ENCODE data around the gene RALGDS.

Gene RALGDS

DNA sequence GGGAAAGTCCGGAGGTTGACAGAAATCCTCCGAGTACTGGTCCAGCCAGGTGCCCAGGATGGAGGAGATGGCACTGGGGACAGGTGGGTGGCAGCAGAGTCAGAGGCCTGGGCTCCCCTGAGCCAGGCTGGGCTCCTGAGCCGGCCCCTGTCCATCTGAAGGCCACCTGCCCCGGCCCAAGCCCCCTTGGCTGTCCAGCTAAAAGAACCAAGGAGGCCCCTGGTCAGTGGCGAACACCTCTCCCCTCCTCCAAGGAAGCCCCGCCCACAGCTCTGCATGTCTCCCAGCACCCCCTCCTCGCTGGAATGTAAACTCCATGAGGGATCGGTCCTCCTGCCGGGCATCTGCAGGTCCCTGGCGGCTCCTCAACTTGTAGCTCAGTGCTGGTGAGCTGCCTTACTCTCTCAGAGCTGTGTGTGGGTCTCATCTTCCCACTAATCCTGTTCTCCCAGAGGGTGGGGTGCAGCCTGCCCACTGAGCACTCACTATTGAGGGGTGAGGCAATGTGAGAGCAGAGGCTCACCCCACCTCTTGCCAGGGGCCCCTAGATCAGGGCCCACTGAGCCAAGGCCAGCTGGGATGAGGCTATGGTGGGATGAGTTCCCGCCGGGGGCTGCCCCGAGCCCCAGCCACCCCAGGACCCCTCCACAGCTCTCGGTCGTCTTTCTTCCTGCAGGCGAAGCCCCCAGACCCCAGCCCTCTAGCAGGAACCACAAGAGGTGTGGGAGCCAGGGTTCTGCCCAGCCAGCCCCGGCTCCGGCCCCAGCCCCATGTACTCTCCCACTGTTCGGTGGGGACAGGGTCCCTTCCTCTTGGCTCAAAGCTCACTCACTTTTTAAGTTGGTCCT is 12.0 kb downstream of the RALGDS start:
- Histone ChIP-seq H3K4me3 (ENCODE audit: low read depth, low read length) (no peak overlapping the region), H3K27ac (ENCODE audit: low read depth, low read length) (no peak overlapping the region), H3K9me3 (ENCODE audit: control insufficient read depth, insufficient read depth, low read depth, low read length) (no peaks in the 10 kb centered on the region), H3K27me3 (ENCODE audit: control insufficient read depth, insufficient read depth, low read length) (no peaks in the 10 kb centered on the region), H3K4me1 (ENCODE audit: control insufficient read depth, insufficient read depth, low read length) (peaks cover 7% of the 10 kb centered on the region), H3K9ac (ENCODE audit: low read length) (no peak overlapping the region), H3K36me3 (ENCODE audit: control insufficient read depth, insufficient read depth, low read length) (peaks cover 50% of the 10 kb centered on the region)

DNA sequence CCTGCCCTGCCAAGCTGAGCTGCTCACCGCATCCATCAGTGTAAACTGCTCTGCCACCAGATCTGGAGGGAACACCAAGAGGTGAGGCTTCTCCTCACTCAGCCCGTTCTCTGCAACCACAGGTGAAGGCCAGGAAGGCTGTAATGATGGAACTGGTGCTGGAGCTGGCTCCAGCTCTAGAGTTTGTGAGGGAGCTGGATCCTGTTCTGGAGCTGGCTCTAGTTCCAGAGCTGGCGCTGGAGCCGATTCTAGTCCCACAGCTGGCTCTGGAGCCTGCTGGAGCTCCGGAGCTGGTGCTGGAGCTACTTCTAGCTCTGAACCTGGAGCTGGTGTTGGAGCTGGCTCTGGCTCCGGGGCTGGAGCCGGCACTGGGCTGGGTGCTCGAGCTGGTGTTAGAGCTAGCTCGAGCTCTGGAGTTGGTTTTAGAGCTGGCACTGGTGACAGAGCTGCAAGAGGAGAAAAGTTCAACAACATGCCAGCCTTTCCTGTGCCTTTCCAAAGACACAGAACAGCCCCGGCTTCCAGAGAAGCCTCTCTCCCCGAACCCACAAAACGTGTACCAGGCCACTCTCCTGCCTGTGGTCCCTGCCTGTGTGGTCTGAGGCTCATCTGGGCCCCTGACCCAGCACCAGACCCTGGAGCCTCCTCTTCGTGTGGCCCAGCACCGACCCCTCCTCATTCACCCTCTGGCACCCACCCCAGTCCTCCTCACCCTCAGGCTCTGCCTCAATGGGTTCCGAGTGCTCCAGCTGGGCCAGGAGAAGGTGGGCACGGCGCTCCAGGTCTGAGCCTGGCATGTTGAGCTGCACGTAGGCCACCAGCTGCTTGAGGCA is 12.9 kb downstream of the RALGDS start:
- no peak overlapping the region for H3K4me3 ChIP-seq (ENCODE audit: low read depth, low read length)

DNA sequence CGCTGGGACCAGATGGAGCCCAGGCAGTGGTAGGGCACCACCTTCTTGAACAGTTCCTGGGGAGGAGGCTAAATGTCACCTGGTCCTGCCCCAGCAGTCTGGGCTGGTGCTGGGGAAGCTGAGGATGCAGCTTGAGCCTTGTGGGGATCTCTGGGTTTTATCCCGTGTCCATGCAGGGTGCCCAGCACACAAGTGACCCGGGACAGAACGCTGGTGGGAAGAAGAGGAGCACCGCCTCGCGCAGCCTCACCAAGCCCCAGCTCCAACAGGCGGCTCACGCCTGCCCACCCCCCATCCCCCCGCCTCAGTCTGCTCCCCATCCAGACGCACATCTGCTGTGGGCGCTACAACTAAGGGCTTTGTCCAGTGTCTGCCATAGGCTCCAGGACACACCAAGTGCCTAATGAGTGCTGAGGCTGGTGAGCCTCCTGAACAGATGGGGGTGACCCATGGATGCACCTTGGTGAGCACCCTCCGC is 13.8 kb downstream of the RALGDS start:
- no peaks in the 10 kb centered on the region for H3K27me3 ChIP-seq (ENCODE audit: control insufficient read depth, insufficient read depth, low read length)
- H3K9ac ChIP-seq (ENCODE audit: low read length), result no peak overlapping the region
- no peak overlapping the region for H3K27ac ChIP-seq (ENCODE audit: low read depth, low read length)
- peaks cover 62% of the 10 kb centered on the region for H3K36me3 ChIP-seq (ENCODE audit: control insufficient read depth, insufficient read depth, low read length)
- no peak overlapping the region for H3K4me3 ChIP-seq (ENCODE audit: low read depth, low read length)
- H3K4me1 ChIP-seq (ENCODE audit: control insufficient read depth, insufficient read depth, low read length), result peaks cover 2% of the 10 kb centered on the region; the same call in 1 of the 2 replicates
- H3K9me3 ChIP-seq (ENCODE audit: control insufficient read depth, insufficient read depth, low read depth, low read length), result no peaks in the 10 kb centered on the region

More for the DNA sequence above, 12.9 kb downstream of the RALGDS start:
- Histone ChIP-seq H3K9me3 (ENCODE audit: control insufficient read depth, insufficient read depth, low read depth, low read length) (no peaks in the 10 kb centered on the region), H3K27me3 (ENCODE audit: control insufficient read depth, insufficient read depth, low read length) (no peaks in the 10 kb centered on the region), H3K36me3 (ENCODE audit: control insufficient read depth, insufficient read depth, low read length) (peaks cover 54% of the 10 kb centered on the region), H3K27ac (ENCODE audit: low read depth, low read length) (no peak overlapping the region), H3K4me1 (ENCODE audit: control insufficient read depth, insufficient read depth, low read length) (peaks cover 2% of the 10 kb centered on the region; the same call in 1 of the 2 replicates), H3K9ac (ENCODE audit: low read length) (no peak overlapping the region)

DNA sequence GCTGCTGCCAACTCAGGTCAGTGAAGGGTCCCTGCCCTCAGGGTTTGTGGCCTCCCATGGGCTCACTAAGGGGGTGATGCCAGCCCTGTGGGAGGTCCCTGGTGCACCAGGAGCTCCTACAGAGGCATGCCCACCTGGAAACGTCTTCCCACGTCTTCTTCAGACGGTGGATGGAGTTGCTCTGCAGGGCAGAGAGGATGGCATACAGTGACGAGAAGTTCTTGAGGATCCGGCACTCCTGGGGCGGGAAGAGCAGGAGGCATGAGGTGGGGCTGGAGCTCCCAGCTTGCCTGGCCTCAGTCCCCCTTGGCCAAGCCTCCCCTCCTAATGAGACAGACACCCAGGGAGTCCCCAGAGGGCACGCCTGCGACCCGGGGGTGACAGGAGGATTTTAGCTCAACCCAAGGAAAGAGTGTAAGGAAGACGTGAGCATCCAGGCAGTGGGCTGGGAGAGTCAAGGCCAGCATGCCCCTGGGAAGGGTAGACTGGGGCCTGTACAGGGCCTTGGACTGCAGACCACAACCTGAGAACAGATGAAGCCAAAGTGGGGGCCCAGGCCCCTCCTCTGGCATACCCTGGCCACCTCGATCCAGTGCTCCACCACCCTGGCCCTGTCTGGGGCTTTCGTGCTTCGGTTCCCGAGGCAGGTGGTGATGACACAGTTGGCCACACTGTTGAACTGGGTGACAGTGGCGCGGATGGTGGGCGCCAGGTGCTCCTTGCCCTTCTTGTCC is 14.4 kb downstream of the RALGDS start:
- H3K27me3 ChIP-seq (ENCODE audit: control insufficient read depth, insufficient read depth, low read length), result no peaks in the 10 kb centered on the region
- peaks cover 69% of the 10 kb centered on the region for H3K36me3 ChIP-seq (ENCODE audit: control insufficient read depth, insufficient read depth, low read length)
- H3K9me3 ChIP-seq (ENCODE audit: control insufficient read depth, insufficient read depth, low read depth, low read length), result no peaks in the 10 kb centered on the region
- H3K9ac ChIP-seq (ENCODE audit: low read length), result no peak overlapping the region
- no peak overlapping the region for H3K4me3 ChIP-seq (ENCODE audit: low read depth, low read length)
- H3K27ac ChIP-seq (ENCODE audit: low read depth, low read length), result no peak overlapping the region
- H3K4me1 ChIP-seq (ENCODE audit: control insufficient read depth, insufficient read depth, low read length), result peaks cover 2% of the 10 kb centered on the region; the same call in 1 of the 2 replicates

DNA sequence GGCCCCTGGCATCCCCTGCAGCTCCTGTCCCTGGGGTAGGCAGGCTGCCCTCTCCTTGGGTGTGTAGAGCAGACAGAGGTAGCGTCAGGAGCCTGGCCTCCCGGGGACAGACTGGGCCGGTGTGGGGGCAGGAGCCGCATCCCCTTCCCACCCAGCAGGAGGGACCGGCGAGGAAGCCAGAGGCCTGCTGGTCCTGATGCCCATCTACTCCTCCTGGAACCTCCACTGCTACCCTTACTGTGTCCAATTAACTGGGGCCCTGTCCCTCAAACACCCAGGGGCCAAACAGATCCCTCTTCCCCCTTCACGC is 15.6 kb downstream of the RALGDS start:
- Histone ChIP-seq H3K27me3 (ENCODE audit: control insufficient read depth, insufficient read depth, low read length) (no peaks in the 10 kb centered on the region), H3K36me3 (ENCODE audit: control insufficient read depth, insufficient read depth, low read length) (peaks cover 81% of the 10 kb centered on the region), H3K27ac (ENCODE audit: low read depth, low read length) (no peak overlapping the region), H3K9ac (ENCODE audit: low read length) (no peak overlapping the region), H3K4me3 (ENCODE audit: low read depth, low read length) (no peak overlapping the region), H3K4me1 (ENCODE audit: control insufficient read depth, insufficient read depth, low read length) (peaks cover 2% of the 10 kb centered on the region; the same call in 1 of the 2 replicates), H3K9me3 (ENCODE audit: control insufficient read depth, insufficient read depth, low read depth, low read length) (no peaks in the 10 kb centered on the region)

DNA sequence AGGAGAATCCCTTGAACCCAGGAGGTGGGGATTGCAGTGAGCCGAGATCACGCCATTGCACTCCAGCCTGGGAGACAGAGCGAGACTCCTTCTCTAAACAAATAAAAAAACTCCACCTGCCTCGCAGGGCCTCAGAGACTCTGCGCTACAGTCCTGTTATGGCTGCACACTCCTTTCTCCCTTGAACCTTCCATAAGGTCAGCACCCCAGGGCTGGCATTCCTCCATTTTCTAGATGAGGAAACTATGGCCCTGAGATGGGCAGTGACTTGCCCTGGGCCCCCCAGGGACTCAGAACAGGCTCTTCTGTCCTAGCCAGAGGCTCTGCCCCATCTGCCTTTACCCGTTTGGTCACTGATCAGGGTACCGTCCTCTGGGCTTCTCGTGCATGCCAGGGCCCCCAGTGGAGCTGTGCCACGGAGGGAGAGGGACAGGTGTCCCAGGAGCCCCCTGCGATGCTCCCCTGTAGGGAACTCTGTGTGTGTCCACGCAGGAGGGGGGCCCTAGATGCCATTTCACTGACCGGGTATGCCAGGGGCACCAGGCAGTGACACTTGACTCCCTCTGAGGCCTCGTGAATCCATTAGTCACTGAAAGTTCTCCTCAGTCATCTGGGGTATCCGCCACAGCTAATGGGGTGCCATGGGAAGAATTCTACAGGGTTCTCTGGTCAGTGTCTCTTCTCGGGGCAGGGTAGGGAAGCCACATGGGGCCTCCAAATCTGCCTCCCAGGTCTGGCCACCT is 16.2 kb downstream of the RALGDS start:
- Histone ChIP-seq H3K9me3 (ENCODE audit: control insufficient read depth, insufficient read depth, low read depth, low read length) (no peaks in the 10 kb centered on the region), H3K27me3 (ENCODE audit: control insufficient read depth, insufficient read depth, low read length) (no peaks in the 10 kb centered on the region), H3K36me3 (ENCODE audit: control insufficient read depth, insufficient read depth, low read length) (peaks cover 81% of the 10 kb centered on the region), H3K9ac (ENCODE audit: low read length) (no peak overlapping the region), H3K4me1 (ENCODE audit: control insufficient read depth, insufficient read depth, low read length) (peaks cover 2% of the 10 kb centered on the region; the same call in 1 of the 2 replicates), H3K27ac (ENCODE audit: low read depth, low read length) (no peak overlapping the region), H3K4me3 (ENCODE audit: low read depth, low read length) (no peak overlapping the region)

DNA sequence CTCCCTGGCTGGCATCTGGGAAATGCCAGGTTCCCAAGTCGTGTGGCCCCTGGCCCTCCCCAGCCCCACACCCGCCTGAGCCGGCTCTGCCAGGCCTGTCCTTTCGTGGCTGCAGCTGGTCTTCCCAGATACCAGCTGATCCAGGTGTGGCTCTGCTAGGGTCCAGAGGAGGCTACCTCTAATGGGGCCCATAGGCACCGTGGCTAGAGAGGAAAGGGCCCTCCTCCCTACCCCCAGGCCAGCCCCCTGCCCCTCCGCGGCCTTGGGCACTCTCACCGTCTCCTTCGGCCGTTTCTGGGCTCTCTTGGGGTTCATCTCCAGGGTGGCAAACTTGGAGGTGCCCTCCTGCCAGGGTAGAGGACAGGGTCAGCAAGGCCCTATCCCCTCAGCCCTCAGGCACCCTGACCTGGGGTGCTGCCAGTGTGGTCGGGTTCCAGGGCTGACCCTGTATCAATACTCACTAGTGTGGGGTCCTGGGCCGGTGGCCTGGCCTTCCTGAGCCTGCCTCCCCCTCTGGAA is 17.0 kb downstream of the RALGDS start:
- Histone ChIP-seq H3K9ac (ENCODE audit: low read length) (no peak overlapping the region), H3K4me3 (ENCODE audit: low read depth, low read length) (no peak overlapping the region), H3K27ac (ENCODE audit: low read depth, low read length) (no peak overlapping the region), H3K9me3 (ENCODE audit: control insufficient read depth, insufficient read depth, low read depth, low read length) (no peaks in the 10 kb centered on the region), H3K4me1 (ENCODE audit: control insufficient read depth, insufficient read depth, low read length) (peaks cover 2% of the 10 kb centered on the region; the same call in 1 of the 2 replicates), H3K36me3 (ENCODE audit: control insufficient read depth, insufficient read depth, low read length) (peaks cover 84% of the 10 kb centered on the region), H3K27me3 (ENCODE audit: control insufficient read depth, insufficient read depth, low read length) (no peaks in the 10 kb centered on the region)

DNA sequence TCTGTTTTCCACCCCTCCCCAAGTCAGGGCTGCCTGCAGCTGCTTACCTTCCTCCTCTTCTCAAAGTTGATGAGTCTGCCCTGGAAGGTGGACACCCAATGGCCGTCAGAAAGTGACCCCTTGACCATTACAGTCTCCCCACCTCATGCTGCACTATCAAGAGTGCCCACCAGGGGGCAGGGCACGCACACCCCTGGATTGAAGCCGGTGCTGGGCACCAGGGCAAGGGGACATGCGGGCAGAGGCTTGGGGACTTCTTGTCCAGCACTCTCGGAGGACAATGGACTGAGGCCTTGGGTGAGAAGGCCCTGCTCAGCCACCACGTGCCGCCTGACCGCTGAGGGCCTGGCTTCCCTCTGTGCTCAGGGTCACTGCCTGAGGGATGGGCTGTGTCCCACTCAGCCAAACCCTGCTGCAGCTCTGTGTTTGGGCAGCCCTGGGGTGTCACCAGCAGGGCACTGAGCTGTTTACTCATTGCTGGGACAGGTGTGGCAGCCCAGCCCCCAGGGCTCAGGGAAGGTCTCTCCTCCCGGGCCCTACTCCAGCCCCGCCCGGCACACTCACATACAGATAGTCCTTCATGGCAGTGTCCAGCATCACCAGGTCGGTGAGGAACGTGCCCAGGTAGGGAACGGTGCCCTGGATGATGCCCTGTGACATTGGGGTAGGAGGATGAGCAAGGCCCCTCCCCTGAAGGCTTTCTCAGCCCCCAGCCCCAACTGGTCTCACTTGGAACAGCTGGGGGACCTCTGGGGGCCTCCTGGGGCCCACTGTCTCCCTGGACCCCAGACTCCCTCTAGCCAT is 17.7 kb downstream of the RALGDS start:
- no peak overlapping the region for H3K9ac ChIP-seq (ENCODE audit: low read length)
- no peak overlapping the region for H3K27ac ChIP-seq (ENCODE audit: low read depth, low read length)
- no peaks in the 10 kb centered on the region for H3K9me3 ChIP-seq (ENCODE audit: control insufficient read depth, insufficient read depth, low read depth, low read length)
- H3K27me3 ChIP-seq (ENCODE audit: control insufficient read depth, insufficient read depth, low read length), result no peaks in the 10 kb centered on the region
- peaks cover 85% of the 10 kb centered on the region for H3K36me3 ChIP-seq (ENCODE audit: control insufficient read depth, insufficient read depth, low read length)
- H3K4me3 ChIP-seq (ENCODE audit: low read depth, low read length), result no peak overlapping the region
- peaks cover 2% of the 10 kb centered on the region; the same call in 1 of the 2 replicates for H3K4me1 ChIP-seq (ENCODE audit: control insufficient read depth, insufficient read depth, low read length)

DNA sequence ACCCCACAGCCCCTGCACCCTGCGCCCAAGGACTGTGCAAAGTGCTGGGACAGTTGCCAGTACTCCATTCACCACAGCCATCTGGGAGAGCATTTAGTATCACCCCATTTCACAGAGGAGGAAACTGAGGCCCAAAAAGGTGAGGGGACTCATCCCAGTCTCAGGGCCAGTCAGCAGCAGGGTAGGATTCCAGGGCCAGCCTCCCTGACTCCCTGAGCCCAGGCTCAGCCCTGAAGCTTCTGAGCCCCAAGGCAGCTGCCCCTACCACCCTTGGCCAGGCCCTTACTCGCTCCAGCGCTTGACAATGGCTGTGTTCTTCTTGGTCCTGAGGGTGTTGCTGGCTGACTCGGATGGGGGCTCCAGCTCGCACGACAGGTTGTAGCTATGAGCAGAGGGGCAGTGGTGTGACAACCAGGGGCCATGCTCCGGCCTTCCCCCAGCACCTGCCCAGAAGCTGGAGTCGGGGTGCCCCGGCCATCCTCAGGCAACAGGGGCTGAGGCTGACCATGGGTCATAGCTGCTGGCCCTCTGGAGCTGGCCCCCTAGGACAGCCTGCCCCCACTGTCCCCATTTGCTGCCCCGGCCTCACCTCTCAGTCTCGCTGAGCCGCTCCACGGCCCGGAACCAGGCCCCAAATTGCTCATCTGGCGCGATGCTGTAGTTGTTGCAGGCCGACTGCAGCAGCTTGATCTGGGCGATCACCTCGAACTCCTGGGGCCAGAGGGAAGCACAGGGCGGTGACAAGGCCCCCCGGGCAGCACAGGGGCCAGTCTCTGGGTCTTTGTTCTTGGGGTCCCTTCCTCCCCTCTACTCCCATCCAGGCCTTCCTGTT is 18.6 kb downstream of the RALGDS start:
- Histone ChIP-seq H3K27me3 (ENCODE audit: control insufficient read depth, insufficient read depth, low read length) (no peaks in the 10 kb centered on the region), H3K4me1 (ENCODE audit: control insufficient read depth, insufficient read depth, low read length) (peaks cover 2% of the 10 kb centered on the region; the same call in 1 of the 2 replicates), H3K4me3 (ENCODE audit: low read depth, low read length) (no peak overlapping the region), H3K27ac (ENCODE audit: low read depth, low read length) (no peak overlapping the region), H3K9ac (ENCODE audit: low read length) (no peak overlapping the region), H3K9me3 (ENCODE audit: control insufficient read depth, insufficient read depth, low read depth, low read length) (no peaks in the 10 kb centered on the region), H3K36me3 (ENCODE audit: control insufficient read depth, insufficient read depth, low read length) (peaks cover 85% of the 10 kb centered on the region)
